ENCODE measurements around the gene NOP14. TPM values are rescaled to one million over a fixed set of nuclear protein-coding genes. Genes with fewer than 3 reads are reported as not detected.

The NOP14 gene
- total and polyA plus RNA-seq, 2 of the 8 experiments (the other 6 are each of a cell fraction or from before 2014, with no cell fraction given): 8.6 to 45.3 TPM

DNA sequence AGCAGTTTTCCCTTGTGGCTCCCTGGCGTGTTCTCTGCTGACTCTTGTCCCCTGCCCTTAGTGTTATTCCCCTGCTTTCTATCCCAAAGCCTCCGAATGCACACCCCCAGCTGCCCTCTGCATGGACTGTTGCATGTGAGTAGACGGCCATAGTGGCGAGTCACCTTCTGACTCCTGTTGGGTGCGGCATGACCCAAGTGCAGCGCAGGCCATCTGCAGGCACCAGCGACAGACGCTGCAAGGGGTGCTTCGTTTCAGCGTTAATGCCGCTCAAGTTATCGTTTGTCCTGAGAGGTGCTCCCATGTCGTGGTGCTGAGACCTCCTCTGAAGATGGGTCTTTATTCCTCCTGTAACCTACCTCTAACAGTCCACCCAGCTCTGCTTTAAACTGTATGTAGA, 57.7 kb downstream of the NOP14 start:
- H4K8ac ChIP-seq (ENCODE audit: extremely low read depth, insufficient read depth, low read length): no peak overlapping the region
- H3K79me2 ChIP-seq (ENCODE audit: control insufficient read depth in 1 of 2, insufficient read depth in 2 of 2, low read length in 2 of 2): no peaks in the 10 kb centered on the region
- H3K4me1 ChIP-seq (replicated peaks in 1 of 4; ENCODE audit: control insufficient read depth in 3 of 4, insufficient read depth in 4 of 4, low read length in 3 of 4): no peaks in the 10 kb centered on the region
- no peak overlapping the region for H3K56ac ChIP-seq (replicated peaks; ENCODE audit: insufficient read length, low read depth, low read length)
- TF ChIP-seq RNF2 (IDR thresholded peaks at IDR 0.05; ENCODE audit: borderline replicate concordance, low read depth, low read length, missing control alignments, poor library complexity, severe bottlenecking) (no peak), CREB1 (IDR thresholded peaks at IDR 0.05) (no peak), TAF7 (optimal IDR thresholded peaks at IDR 0.05; ENCODE audit: borderline replicate concordance, low read depth, low read length) (no peak), RBBP5 (IDR thresholded peaks at IDR 0.05; ENCODE audit: borderline replicate concordance, low read depth, low read length) (no peak), TAF1 (IDR thresholded peaks at IDR 0.05; ENCODE audit: low read depth, low read length) (no peak), NANOG (IDR thresholded peaks at IDR 0.05; ENCODE audit: insufficient read depth, low read depth, low read length, poor library complexity, severe bottlenecking) (no peak)
- TF ChIP-seq, protein P1, sequence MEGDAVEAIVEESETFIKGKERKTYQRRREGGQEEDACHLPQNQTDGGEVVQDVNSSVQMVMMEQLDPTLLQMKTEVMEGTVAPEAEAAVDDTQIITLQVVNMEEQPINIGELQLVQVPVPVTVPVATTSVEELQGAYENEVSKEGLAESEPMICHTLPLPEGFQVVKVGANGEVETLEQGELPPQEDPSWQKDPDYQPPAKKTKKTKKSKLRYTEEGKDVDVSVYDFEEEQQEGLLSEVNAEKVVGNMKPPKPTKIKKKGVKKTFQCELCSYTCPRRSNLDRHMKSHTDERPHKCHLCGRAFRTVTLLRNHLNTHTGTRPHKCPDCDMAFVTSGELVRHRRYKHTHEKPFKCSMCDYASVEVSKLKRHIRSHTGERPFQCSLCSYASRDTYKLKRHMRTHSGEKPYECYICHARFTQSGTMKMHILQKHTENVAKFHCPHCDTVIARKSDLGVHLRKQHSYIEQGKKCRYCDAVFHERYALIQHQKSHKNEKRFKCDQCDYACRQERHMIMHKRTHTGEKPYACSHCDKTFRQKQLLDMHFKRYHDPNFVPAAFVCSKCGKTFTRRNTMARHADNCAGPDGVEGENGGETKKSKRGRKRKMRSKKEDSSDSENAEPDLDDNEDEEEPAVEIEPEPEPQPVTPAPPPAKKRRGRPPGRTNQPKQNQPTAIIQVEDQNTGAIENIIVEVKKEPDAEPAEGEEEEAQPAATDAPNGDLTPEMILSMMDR (IDR thresholded peaks at IDR 0.05; ENCODE audit: control extremely low read depth in 1 of 3, insufficient read depth in 1 of 3, low read depth in 1 of 3, low read length in 3 of 3): no peak
- FAIRE-seq (no peak), DNase-seq (ENCODE audit: low read depth in 1 of 2, low spot score in 2 of 2) (no peak)
- H2AK5ac ChIP-seq (ENCODE audit: low read depth, low read length): no peak overlapping the region
- CTCF ChIA-PET (ENCODE audit: partially characterized antibody): no interaction called here
- H3K79me1 ChIP-seq (ENCODE audit: low read depth, low read length): no peaks in the 10 kb centered on the region
- no peak overlapping the region for H4K91ac ChIP-seq (replicated peaks; ENCODE audit: insufficient read length, low read length)
- no peaks in the 10 kb centered on the region for H3K23me2 ChIP-seq (ENCODE audit: low read depth, low read length)
- H3K23ac ChIP-seq (ENCODE audit: insufficient read length): no peak overlapping the region
- no peak overlapping the region for H3K27ac ChIP-seq (ENCODE audit: low read depth, low read length)
- no peak overlapping the region for H2AFZ ChIP-seq (ENCODE audit: low read length)
- H3K18ac ChIP-seq (ENCODE audit: extremely low read depth, low read length): no peak overlapping the region
- POLR2A ChIA-PET (ENCODE audit: partially characterized antibody): no interaction called here
- no peak overlapping the region for H3K4me3 ChIP-seq (ENCODE audit: extremely low read depth in 1 of 4, insufficient read depth in 2 of 4, low read depth in 3 of 4, low read length in 4 of 4)
- H3K9me3 ChIP-seq (ENCODE audit: insufficient read depth in 2 of 2, low read depth in 1 of 2, low read length in 1 of 2): no peaks in the 10 kb centered on the region
- H4K20me1 ChIP-seq (replicated peaks in 1 of 2; ENCODE audit: control insufficient read depth in 1 of 2, insufficient read depth in 2 of 2, low read length in 2 of 2): peaks cover 2 to 3% of the 10 kb centered on the region in 2 experiments
- peaks cover 11 to 56% (median 31%) of the 10 kb centered on the region in 4 experiments for H3K36me3 ChIP-seq (ENCODE audit: control insufficient read depth in 2 of 4, insufficient read depth in 4 of 4, low read length in 3 of 4)
- no peaks in the 10 kb centered on the region for H3K27me3 ChIP-seq (replicated peaks in 1 of 4; ENCODE audit: control insufficient read depth in 3 of 4, extremely low read depth in 1 of 4, insufficient read depth in 3 of 4, low read length in 3 of 4)
- H2BK5ac ChIP-seq (ENCODE audit: low read depth, low read length): no peak overlapping the region
- no peak overlapping the region for H3K14ac ChIP-seq (ENCODE audit: insufficient read length)
- no peak overlapping the region for H4K5ac ChIP-seq (ENCODE audit: insufficient read length, low read depth, low read length)
- H2BK12ac ChIP-seq (ENCODE audit: low read depth, low read length): no peak overlapping the region
- H3K4ac ChIP-seq (replicated peaks; ENCODE audit: insufficient read length, low read depth, low read length): no peak overlapping the region
- no peak overlapping the region for H2BK120ac ChIP-seq (replicated peaks; ENCODE audit: low read depth, low read length)
- H2BK20ac ChIP-seq (ENCODE audit: low read length): no peak overlapping the region
- no peak overlapping the region for H3K4me2 ChIP-seq (ENCODE audit: insufficient read depth in 1 of 2, low read depth in 2 of 2, low read length in 2 of 2)
- no peak overlapping the region for H2BK15ac ChIP-seq (ENCODE audit: low read length)
- 95% methylated on average over 13 of the region's 13 CpGs; no CpG with 5 or more reads in 1 of the 2 experiments for WGBS, 2 experiments (ENCODE audit: extremely low coverage in 1 of 2, insufficient coverage in 1 of 2, insufficient read length in 1 of 2, insufficient replicate concordance in 2 of 2, low coverage in 1 of 2, low lambda C conversion rate in 2 of 2, missing lambda C conversion rate in 1 of 2)
- no peak overlapping the region for H3K9ac ChIP-seq (replicated peaks in 1 of 4; ENCODE audit: extremely low read depth in 1 of 4, low read depth in 3 of 4, low read length in 3 of 4)
